ENCODE results near the gene STRADA.

STRADA gene

DNA sequence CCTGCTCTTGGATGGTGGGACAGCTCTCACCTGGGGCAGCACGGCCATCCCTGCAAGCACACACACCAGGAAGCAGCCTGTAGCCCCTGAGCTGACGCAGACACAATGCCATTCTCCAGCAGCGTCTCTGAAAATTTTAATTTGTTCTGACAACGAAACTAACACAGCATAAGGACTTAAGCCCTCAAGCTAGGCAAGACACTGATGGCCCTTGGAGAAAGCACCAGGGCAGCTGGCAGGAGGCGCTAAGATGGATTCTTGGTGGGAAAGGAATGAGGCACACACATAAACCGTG lies 38.9 kb downstream of the STRADA start:
- no peak overlapping the region for H3K27ac ChIP-seq
- no peak for DNase-seq (ENCODE audit: low read depth, low spot score)

DNA sequence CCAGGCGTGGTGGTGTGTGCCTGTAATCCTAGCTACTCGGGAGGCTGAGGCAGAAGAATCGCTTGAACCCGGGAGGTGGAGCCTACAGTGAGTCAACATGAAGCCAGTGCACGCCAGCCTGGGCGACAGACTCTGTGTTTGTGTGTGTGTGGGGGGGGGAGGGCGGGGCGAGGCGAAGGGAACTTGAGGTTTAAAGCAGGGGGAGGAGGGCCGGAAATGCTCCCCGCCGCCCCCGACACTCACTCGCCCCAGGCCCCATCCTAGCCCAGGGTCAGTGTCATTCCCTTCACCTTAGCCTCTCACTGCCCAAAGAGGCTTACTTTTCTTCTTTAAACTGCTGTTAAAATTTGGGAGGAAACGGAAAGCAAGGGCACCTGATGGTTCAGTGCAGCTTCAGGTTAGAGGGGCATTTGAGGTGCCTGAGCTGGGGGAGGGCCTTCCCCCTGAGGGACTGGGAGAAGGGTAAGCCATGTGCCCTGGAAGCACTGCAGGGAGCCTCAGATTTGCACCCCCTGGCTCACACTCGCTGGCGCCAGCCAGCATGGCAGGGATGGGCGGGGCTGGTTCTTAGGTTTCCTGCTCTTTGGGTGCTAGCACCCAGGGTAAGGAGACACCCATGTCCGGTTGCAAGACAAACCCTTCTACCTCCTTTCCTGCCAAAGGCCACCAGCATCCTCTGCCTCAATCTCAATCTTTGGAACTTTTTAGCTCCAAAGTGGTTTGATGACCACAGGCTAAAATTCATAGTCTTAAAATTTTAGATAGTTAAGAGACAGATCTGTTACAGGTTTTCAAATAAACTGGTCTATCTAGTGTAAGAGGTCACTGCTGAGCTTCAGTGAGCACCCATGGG lies 39.5 kb downstream of the STRADA start:
- no peak for DNase-seq (ENCODE audit: low read depth, low spot score)
- H3K27ac ChIP-seq = no peak overlapping the region

DNA sequence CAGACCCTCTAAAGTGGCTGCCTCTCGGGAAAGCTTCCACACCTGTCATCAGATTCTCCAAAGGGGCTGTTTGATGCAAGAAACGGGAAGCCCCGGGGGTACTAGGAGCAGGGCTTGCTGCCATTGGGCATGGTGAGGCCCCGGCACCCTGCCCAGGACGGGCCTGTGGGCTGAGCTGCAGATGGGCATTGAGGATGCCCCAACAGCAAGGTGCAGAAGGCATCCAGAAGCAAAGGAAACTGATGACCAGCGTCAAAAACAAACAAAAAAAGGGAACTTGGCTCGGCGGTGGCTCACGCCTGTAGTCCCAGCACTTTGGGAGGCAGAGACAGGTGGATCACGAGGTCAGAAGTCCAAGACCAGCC lies 40.2 kb downstream of the STRADA start:
- H3K27ac ChIP-seq = no peak overlapping the region
- DNase-seq (ENCODE audit: low read depth, low spot score) = no peak

DNA sequence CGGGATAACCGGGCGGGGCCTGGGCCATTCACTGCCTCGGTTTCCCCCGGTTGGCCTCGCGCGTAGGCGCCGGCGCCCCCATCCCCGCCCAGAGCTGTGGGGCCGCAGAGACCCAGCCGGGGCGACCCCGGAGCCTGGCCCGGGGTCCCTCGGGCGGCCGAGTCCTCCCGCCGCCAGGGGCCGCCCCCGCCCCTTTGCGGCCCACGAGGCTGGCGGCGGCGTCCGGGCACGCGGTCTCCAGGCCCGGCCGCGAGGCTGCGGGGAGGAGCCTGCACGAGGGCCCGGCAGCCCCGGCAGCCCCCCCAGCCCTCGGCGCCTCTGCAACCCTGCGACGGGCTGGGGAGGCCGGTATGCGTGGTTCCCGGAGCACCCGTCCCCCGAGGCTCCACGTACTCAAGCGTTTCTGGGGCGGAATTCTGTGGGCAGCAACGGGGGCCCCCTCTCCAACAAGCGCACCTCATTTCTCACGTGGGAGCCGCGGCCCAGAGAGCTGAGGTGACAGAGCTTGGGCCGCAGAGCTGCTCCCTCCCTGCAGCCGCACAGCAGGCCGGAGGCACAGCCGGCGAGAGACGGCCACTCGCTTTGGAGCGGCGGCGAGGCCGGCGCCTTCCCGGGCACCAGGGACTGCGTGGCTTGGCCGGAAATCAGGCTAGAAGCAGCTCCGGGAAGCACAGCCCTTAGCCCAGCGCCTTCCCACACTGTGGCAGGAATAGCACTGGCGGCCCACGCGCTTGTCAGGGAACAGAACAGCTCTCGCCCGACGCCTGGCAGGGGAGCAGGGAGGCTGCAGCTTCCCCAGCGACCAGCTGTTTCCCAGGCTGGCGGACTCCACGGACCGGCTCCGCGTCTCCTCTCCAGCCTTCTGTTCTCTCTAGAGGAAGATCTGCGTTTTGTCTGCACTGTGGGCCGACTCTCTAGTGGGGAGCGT lies 40.8 kb downstream of the STRADA start:
- no peak for DNase-seq (ENCODE audit: low read depth, low spot score)
- no peak overlapping the region for H3K27ac ChIP-seq

DNA sequence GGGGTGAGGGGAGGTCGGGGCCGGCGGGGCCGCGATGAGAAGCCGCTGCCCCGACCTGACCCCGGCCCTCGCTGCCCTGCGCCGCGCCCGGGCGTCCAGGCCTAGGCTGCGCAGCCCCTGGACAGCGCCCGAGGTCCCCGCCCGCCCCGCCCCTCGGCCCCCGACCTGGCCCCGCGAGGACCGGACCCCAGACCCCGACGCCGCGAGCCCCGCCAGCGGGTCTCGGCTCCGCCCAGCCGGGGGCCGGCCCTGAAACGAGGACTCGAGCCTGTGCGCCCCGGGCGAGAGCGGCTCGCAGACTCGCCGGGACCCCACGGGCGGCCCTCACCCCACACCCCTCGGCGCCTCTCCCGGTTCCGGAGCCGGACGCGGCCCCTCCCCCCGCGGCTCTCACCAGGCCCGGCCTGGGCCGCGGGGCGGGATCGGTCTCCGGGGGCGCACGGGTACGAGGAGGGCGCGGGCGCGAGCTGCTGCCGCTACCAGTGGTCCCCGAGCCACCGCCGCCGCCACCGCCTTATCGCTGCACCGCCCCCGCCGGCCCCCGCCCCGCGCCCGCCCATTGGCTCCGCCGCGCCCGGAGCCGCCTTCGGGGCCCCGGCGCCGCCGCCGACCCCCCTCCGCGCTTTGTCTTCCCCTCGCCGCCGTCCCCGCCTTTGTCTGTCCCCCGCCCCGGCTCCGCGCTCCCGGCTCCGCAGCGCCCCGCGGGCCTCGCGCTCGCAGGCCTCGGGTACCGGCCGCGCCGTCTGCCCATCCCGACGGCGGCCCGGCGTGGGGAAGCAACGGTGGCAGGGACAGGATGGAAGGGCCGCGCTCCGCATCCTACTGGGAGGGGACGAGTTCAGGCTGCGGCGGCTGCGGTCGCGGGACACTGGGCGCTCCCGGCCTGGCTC lies 41.7 kb downstream of the STRADA start, which contains the start of gene LIMD2:
Gene LIMD2, minus strand, starts transcription at position 488 of the 890 bp plus-strand sequence. CDS start 827 bp downstream, outside the sequence.
- no peak for DNase-seq (ENCODE audit: low read depth, low spot score)
- H3K27ac ChIP-seq = no peak within 1 kb of the TSS

DNA sequence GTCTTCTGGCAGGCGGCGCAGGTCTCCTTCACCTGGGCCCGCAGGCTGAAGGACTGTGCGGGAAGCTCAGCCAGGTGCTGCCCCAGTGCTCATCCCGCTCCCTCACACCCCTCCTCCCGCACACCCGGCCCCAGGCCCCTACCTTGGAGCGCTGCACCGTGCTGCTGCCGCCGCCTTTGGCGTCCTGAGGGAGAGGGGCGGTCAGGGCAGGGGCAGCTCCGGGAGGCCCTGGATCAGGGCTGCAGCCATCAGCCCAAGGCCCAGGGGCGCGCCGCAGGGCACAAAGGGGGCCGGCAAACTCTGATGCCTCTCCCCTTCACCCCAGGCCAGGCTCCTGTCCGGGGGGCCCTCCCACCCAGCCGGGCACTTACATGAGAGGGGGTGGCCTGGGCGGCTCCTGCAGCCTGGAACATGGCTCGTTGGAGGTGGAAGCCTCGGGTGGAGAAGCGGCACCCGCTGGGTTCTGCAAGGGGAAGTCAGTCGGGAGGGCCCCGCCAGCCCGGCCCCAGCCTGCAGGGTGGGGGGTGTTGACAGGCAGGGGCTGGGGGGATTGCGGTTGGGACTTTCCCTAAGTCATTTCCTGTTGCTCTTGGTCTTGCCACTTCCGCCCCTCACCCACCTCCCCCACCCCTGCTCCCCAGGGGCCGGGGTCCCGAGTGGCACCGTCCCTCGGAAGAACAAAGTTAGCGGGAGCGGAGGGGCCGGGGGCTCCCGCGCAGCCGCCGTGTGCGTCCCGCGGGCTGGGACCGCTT lies 42.5 kb downstream of the STRADA start:
- DNase-seq (ENCODE audit: low read depth, low spot score) = no peak
- H3K27ac ChIP-seq = no peak overlapping the region

DNA sequence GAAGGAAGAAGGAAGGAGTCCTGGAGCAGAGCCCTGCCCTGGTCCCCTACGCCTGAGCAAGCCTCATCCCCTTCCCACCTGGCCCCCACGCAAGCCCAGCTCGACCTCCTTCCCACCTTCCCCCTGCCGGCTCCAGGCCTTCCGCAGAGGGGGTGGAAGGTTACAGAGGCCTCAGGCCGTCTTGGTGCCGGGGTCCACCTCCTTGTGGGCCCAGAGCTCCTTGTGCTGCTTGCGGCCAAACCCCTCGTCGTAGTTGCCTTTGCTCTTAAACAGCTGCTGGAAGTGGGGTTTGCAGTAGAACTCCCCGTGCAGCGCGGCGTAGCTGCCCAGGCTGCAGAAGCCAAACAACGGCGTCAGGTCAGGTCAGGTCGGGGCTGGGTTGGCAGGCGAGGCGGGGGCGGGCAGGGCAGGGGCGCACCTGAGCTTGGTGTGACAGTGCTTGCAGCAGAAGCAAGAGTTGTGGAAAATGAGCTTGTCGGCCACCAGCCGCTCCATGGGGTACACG lies 43.2 kb downstream of the STRADA start:
- no peak for DNase-seq (ENCODE audit: low read depth, low spot score)
- H3K27ac ChIP-seq = no peak overlapping the region

DNA sequence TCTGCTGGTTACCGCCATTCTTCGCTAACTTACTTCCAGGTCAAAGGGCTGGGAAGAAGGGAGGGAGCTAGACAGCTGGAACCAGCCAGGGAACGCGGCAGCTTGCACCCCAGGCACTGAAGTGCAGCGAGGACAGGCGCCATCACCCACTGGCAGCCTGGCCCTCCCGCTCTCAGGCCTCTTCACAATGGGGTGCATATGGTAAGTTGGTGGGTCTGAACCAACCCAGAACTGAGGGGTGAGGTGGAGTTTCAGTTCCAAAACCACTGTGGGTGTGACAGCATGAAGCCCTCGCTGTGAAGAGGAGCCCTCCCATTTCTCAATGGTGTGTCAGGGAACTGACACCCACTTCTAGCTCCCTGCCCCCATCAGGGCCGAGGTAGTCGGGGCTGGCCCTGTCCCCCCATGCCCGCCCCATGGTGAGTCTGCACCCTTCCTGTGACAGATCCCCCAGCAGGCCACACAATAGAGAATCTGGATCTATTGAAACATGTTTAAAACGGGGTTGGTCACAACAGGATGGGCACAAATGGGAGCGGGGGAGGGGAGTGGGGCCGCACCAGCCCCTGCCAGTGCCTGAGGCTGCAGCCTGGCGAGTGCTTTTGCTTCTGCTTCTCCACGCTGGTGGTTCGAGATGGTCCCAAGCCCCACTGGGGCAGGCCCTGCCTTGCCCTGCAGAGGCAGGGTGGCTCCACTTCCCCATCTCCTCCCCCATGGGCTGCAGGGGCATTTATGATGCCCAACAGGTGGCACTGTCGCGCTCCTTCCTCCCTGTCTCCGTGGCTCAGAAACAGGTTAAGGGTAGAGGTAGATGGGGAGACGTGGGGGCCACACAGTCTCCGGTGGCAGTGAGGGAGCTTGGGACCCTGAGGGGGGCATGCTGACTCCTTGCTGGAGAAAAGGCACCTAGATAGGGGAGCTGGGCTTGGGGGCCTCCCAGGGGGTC lies 44.0 kb downstream of the STRADA start:
- DNase-seq (ENCODE audit: low read depth, low spot score) = no peak

DNA sequence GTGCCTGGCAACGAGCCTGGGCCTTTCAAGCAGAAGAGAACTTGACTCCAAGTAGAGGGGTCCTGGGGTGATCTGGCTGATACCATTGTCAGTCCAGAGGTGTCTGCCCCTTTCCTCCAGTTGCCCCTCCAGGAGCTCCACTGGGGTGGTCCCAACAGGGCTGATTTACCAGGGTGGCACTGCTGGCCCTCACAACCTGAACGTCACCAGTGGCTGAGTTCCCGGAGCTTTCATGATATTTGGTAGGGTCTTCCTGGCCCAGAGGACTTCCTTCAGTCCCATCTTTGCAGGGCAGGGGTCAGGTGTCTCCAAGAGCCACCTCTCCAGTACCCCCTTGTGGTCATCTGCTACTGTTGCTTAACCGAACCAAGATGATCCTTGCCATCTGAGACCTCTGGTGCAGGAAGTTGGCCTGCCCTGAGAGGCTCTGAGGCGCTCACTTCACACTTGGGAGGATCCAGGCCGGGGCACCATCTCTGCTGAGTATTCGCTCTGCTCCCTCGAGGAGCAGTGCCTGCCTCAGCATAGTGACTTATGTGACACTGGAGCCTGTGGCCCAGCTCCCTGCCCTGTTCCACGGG lies 45.1 kb downstream of the STRADA start:
- no peak overlapping the region for H3K27ac ChIP-seq
- DNase-seq (ENCODE audit: low read depth, low spot score) = no peak

More for the DNA sequence above, 44.0 kb downstream of the STRADA start:
- H3K27ac ChIP-seq = no peak overlapping the region

DNA sequence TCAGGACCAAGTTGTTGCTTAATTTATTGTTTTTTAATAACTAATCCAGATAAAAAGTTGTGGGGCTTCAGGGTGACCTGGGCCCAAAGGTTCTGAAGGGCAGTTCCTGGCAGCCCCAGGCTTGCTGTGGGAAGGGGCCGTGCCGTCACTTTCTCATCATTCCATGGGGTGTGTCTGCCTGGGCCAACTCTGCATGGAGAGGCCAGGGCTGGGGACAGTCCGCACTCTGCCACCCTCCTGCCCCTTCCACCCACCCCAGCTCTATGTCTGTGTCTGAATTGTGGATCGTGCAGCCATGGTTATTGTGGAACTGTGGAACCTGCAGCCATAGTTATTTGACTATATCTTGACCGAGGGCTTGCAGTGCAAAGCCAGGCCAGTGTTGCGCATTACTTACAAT lies 45.7 kb downstream of the STRADA start:
- DNase-seq (ENCODE audit: low read depth, low spot score) = no peak
- no peak overlapping the region for H3K27ac ChIP-seq

DNA sequence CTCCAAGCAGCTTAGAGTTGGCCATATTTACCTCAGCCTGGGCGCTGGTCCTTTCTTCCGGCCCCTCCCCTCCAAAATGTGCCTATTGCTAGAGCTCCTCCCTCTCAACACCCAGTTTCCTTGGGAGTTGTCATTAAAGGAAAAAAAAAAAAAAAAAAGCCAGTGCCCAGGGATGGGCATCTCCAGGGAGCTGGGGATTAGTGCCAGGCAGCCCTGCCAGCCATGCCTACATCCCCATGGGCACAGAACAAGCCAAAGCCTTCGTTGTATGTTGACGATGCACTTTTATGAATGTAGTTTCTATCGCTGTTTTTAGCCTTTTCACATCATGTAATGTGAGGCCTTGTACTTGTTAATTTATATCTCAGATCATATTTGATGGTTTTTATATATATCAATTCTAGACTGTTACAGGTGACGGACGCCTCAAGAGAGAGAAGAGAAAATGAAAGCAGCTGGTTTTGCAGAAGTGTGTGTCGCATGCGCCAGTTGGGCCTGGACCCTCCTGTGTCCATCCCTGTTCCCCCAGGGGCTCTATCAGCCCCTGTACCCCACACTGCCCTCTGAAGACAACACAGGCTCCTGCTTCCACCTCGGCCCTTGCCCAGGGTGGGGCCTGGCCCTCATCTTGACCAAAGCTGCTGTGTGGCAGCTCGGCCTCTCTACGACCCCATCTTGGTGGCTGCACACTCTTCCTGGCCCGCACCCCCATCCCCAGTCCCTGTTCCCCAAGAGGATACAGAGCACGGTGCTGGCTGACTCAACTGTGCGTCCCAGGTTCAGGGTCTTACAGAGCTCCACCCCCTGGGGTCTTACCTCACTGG lies 46.4 kb downstream of the STRADA start:
- H3K27ac ChIP-seq = no peak overlapping the region
- no peak for DNase-seq (ENCODE audit: low read depth, low spot score)

DNA sequence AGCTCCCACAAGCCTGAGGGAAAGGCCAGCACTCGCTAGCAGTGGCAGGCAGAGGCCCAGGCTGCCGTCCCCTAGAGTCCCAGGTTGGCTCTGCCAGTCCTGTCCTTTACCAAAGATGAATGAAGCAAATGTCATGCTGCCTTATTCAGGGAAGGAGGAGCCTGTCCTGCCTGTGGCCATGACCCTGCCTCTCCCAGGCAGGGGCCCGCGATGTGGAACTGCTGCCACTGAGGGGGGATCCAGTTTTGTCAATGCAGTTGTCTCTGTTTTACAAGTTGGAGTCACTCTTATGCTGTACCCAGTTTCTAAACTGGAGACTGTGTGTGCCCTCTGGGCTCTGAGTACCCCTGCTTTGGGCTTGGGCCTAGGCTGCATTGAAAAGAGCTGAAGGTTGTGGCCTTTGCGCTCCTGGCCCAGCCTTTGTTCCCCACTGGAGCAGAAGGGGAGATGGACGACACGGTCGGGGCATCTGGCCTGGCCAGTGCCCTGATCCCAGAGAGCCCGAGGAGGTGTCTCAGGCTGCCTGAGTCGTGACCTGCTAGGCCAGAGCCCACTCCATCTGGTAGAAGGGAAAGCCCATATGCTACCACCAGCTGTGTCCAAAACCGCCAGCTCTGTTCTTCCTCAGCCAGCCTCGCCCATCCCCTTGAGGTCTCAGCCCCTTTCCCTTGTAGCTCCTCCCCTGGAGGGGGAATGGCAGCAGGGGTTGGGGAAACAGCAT lies 47.2 kb downstream of the STRADA start:
- H3K27ac ChIP-seq = no peak overlapping the region
- no peak for DNase-seq (ENCODE audit: low read depth, low spot score)

DNA sequence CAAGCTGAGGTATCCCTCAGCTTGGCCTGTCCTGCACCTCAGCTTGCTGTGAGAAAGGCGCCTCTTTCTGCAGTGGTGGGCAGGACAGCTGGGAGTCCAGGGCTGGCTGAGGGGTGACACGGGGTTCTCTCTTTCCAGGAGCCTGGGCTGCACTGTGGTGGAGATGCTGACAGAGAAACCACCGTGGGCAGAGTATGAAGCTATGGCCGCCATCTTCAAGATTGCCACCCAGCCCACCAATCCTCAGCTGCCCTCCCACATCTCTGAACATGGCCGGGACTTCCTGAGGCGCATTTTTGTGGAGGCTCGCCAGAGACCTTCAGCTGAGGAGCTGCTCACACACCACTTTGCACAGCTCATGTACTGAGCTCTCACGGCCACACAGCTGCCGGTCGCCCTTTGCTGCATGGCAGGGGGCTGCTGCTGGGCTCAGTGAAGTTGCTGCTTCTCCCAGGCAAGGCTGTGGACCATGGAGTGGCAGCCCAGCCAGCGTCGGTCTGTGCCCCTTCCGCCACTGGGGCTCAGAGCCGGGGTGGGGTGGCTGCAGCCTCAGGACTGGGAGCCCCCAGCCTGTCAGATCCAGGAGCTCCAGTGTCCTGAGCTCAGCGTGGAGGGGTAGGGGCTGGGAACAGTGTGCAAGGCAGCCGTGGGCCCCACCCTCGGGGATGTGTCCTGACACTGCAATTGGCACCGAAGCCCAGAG lies 48.0 kb downstream of the STRADA start:
- H3K27ac ChIP-seq = no peak overlapping the region
- DNase-seq (ENCODE audit: low read depth, low spot score) = no peak

DNA sequence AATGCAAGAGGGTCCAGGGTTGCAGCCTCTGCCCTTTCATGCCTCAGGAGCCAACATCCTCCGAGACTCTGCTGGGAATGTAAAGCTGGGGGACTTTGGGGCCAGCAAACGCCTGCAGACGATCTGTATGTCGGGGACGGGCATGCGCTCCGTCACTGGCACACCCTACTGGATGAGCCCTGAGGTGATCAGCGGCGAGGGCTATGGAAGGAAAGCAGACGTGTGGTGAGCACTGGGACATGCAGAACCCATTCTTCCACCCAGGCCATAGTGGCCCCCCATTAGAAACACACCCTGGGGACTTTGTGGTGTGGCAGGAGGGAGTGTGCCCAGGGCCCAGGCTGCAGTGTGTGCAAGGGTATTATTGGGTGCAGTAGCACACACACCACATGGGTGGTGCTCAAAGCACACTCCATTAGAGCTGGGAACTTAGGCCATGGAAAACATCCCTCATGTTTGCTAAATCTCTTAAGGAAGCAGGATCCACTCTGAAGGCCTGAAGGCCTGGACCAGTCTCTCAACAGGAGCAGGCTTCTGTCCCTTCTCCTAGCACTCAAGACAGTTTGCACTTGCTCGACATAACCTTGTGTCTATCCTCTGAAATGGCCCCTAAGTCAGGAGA lies 49.3 kb downstream of the STRADA start:
- no peak for DNase-seq (ENCODE audit: low read depth, low spot score)
- no peak overlapping the region for H3K27ac ChIP-seq

DNA sequence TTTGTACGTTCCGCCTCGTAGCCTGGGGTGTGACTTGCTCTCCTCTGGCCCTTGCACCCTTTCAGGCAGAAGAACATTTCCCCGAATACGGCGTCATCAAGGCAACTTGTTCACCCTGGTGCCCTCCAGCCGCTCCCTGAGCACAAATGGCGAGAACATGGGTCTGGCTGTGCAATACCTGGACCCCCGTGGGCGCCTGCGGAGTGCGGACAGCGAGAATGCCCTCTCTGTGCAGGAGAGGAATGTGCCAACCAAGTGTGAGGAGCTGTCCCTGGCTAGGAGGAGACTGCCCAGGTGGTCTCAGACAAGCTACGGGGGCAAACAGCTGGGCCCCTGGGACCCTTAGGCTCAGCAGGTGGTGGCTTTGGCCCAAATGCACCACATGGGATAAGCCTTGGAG lies 52.1 kb downstream of the STRADA start:
- DNase-seq (ENCODE audit: low read depth, low spot score) = no peak
- no peak overlapping the region for H3K27ac ChIP-seq
